HG03575 (cell line): Measurements from ENCODE around the gene KRT27.
"Not testable (repeated sequence)": the region's sequence is repeated elsewhere in the genome, so short reads cannot be mapped to it uniquely, and the experiment has no call there.

Experiments
- ATAC-seq: cut with Tn5 transposase; IDR thresholded peaks from one replicate; pipeline ENCODE4 v1.9.1; 2021; ENCODE audit not compliant: unreplicated experiment, insufficient number of reproducible peaks, low FRiP score; ENCODE audit errors: extremely low read depth

The KRT27 gene

GRCh38 chr17:40782450-40782849, at the start of gene KRT27:
TSS of gene KRT27 (minus strand) at chr17:40782550. CDS start at chr17:40782493, 57 bp downstream.
- no peak for ATAC-seq

- ATAC-seq, result no peak
Measured at GRCh38 chr17:40830085-40830776, 47.9 kb upstream of the KRT27 start.

GRCh38 chr17:40828454-40829044, 46.2 kb upstream of the KRT27 start:
- no peak for ATAC-seq

- ATAC-seq, result no peak
Measured at GRCh38 chr17:40827746-40828453, 45.5 kb upstream of the KRT27 start.

- ATAC-seq, result no peak
Measured at GRCh38 chr17:40825599-40825998, 43.2 kb upstream of the KRT27 start.

GRCh38 chr17:40824015-40824832, 41.9 kb upstream of the KRT27 start:
- ATAC-seq, result no peak

- ATAC-seq, result no peak
Measured at GRCh38 chr17:40822132-40822812, 39.9 kb upstream of the KRT27 start, which contains the start of gene KRT10. TSS of gene KRT10 (minus strand) at chr17:40822614. CDS start at chr17:40822585, 29 bp downstream.

- no peak for ATAC-seq
Measured at GRCh38 chr17:40821536-40821935, 39.2 kb upstream of the KRT27 start.

GRCh38 chr17:40820228-40820838, 38.0 kb upstream of the KRT27 start:
- no peak for ATAC-seq

- ATAC-seq, result no peak
Measured at GRCh38 chr17:40819528-40820125, 37.3 kb upstream of the KRT27 start.

- ATAC-seq, result no peak
Measured at GRCh38 chr17:40818733-40819527, 36.6 kb upstream of the KRT27 start.

GRCh38 chr17:40818343-40818732, 36.0 kb upstream of the KRT27 start:
- ATAC-seq, result no peak

- ATAC-seq, result no peak
Measured at GRCh38 chr17:40817103-40817682, 34.8 kb upstream of the KRT27 start.

GRCh38 chr17:40816569-40816968, 34.2 kb upstream of the KRT27 start:
- ATAC-seq, result no peak

- ATAC-seq, result no peak
Measured at GRCh38 chr17:40815381-40815780, 33.0 kb upstream of the KRT27 start.

- ATAC-seq, result not testable (repeated sequence)
Measured at GRCh38 chr17:40814657-40815056, 32.3 kb upstream of the KRT27 start.

GRCh38 chr17:40813804-40814203, 31.5 kb upstream of the KRT27 start:
- ATAC-seq, result no peak
